NCI-H1694 treated with DMSO at 0.1 percent for 48 hours (cell line): ENCODE results near the gene KCNJ13.
"Not testable (repeated sequence)": the region's sequence is repeated elsewhere in the genome, so short reads cannot be mapped to it uniquely, and the experiment has no call there.

Experiments
- DNase-seq: peaks from one replicate; lab custom pipeline; 2025; lab: John Stamatoyannopoulos, UW

The KCNJ13 gene

GRCh38 chr2:232761301-232761907 lies 15.0 kb downstream of the KCNJ13 start:
- DNase-seq, result peak; percentile 61

GRCh38 chr2:232757905-232758304 lies 18.5 kb downstream of the KCNJ13 start:
- no peak for DNase-seq

- no peak for DNase-seq
These were observed 26.2 kb downstream of the KCNJ13 start for GRCh38 chr2:232750135-232750671.

GRCh38 chr2:232749331-232749730 lies 27.0 kb downstream of the KCNJ13 start:
- DNase-seq, result no peak

GRCh38 chr2:232748038-232748437 lies 28.3 kb downstream of the KCNJ13 start:
- DNase-seq, result no peak

- DNase-seq, result no peak
These were observed 31.4 kb downstream of the KCNJ13 start for GRCh38 chr2:232744963-232745362.

GRCh38 chr2:232741972-232742371 lies 34.4 kb downstream of the KCNJ13 start:
- DNase-seq, result no peak

GRCh38 chr2:232741294-232741693 lies 35.1 kb downstream of the KCNJ13 start:
- no peak for DNase-seq

GRCh38 chr2:232731470-232731869 lies 44.9 kb downstream of the KCNJ13 start:
- DNase-seq, result peak; percentile 2

GRCh38 chr2:232728785-232729184 lies 47.6 kb downstream of the KCNJ13 start:
- no peak for DNase-seq

GRCh38 chr2:232723027-232723426 lies 53.3 kb downstream of the KCNJ13 start:
- no peak for DNase-seq

- no peak for DNase-seq
These were observed 54.5 kb downstream of the KCNJ13 start for GRCh38 chr2:232721882-232722281.

GRCh38 chr2:232721261-232721660 lies 55.1 kb downstream of the KCNJ13 start:
- DNase-seq, result no peak

GRCh38 chr2:232720056-232720455 lies 56.3 kb downstream of the KCNJ13 start:
- DNase-seq, result not testable (repeated sequence)
